ENCODE results near the gene AAMDC. TPM values are rescaled to one million over a fixed set of nuclear protein-coding genes. Genes with fewer than 3 reads are reported as not detected.
"Not testable (repeated sequence)": the region's sequence is repeated elsewhere in the genome, so short reads cannot be mapped to it uniquely, and the experiment has no call there.

The AAMDC gene
- total and polyA plus RNA-seq, 9 donors, result 21.8 to 77.6 (median 40.6) TPM

- H3K27me3 ChIP-seq; H3K27ac ChIP-seq; H3K4me3 ChIP-seq; DNase-seq; H3K36me3 ChIP-seq; H3K4me1 ChIP-seq (ENCODE audit: insufficient read depth); intact Hi-C loops (cut with DNase I); H3K9me3 ChIP-seq: not testable (repeated sequence)
- 9 to 17% (median 17%) methylated on average over 1 of the region's 1 CpG for WGBS, 3 donors
These were observed 74.0 kb downstream of the AAMDC start for GRCh38 chr11:77894949-77895348.

- Histone ChIP-seq H3K9me3 (no peaks in the 10 kb centered on the region), H3K36me3 (no peaks in the 10 kb centered on the region), H3K4me1 (ENCODE audit: insufficient read depth) (no peaks in the 10 kb centered on the region), H3K4me3 (no peak overlapping the region), H3K27ac (no peak overlapping the region), H3K27me3 (no peaks in the 10 kb centered on the region)
- no peak for DNase-seq
- intact Hi-C loops (cut with DNase I), result no loop called here
- WGBS, 3 donors, result 88 to 94% (median 91%) methylated on average over 2 of the region's 2 CpGs
- TF ChIP-seq POLR2A (IDR thresholded peaks at IDR 0.05), result no peak
- no peak for TF ChIP-seq EP300 (IDR thresholded peaks at IDR 0.05)
- TF ChIP-seq CTCF (IDR thresholded peaks at IDR 0.05), result no peak
These were observed 87.9 kb downstream of the AAMDC start for GRCh38 chr11:77908835-77909234.

GRCh38 chr11:77909277-77909676, 88.3 kb downstream of the AAMDC start:
- H3K27me3 ChIP-seq, result no peaks in the 10 kb centered on the region

GRCh38 chr11:77910828-77911227, 89.9 kb downstream of the AAMDC start:
- H3K27me3 ChIP-seq; H3K9me3 ChIP-seq; DNase-seq; H3K27ac ChIP-seq; H3K4me1 ChIP-seq (ENCODE audit: insufficient read depth); H3K4me3 ChIP-seq; H3K36me3 ChIP-seq; intact Hi-C loops (cut with DNase I): not testable (repeated sequence)
- WGBS, 3 donors, result 86 to 94% (median 88%) methylated on average over 6 of the region's 6 CpGs

More at GRCh38 chr11:77909277-77909676, 88.3 kb downstream of the AAMDC start:
- DNase-seq, result no peak
- Histone ChIP-seq H3K4me1 (ENCODE audit: insufficient read depth) (peaks cover 2% of the 10 kb centered on the region), H3K36me3 (no peaks in the 10 kb centered on the region), H3K4me3 (no peak overlapping the region), H3K9me3 (no peaks in the 10 kb centered on the region), H3K27ac (no peak overlapping the region)
- TF ChIP-seq EP300 (IDR thresholded peaks at IDR 0.05) (no peak), CTCF (IDR thresholded peaks at IDR 0.05) (no peak), POLR2A (IDR thresholded peaks at IDR 0.05) (no peak)
- intact Hi-C loops (cut with DNase I), result no loop called here
- 90 to 94% (median 91%) methylated on average over 2 of the region's 2 CpGs for WGBS, 3 donors

- H3K27ac ChIP-seq; H3K9me3 ChIP-seq; H3K4me3 ChIP-seq; H3K27me3 ChIP-seq; intact Hi-C loops (cut with DNase I); H3K36me3 ChIP-seq; H3K4me1 ChIP-seq (ENCODE audit: insufficient read depth): not testable (repeated sequence)
- WGBS, 3 donors, result 38 to 47% (median 42%) methylated on average over 4 of the region's 4 CpGs
- peak in 1 of 5 donors; percentile 11 for DNase-seq
These were observed 92.8 kb downstream of the AAMDC start for GRCh38 chr11:77913608-77914306.

GRCh38 chr11:77914307-77914791, 93.4 kb downstream of the AAMDC start:
- H3K4me1 ChIP-seq (ENCODE audit: insufficient read depth); H3K27ac ChIP-seq; H3K9me3 ChIP-seq; intact Hi-C loops (cut with DNase I); H3K36me3 ChIP-seq; H3K4me3 ChIP-seq; H3K27me3 ChIP-seq: not testable (repeated sequence)
- DNase-seq, result peak in 3 of 5 donors; percentile 37 to 42 (median 40)
- WGBS, 3 donors, result 17 to 36% (median 26%) methylated on average over 4 of the region's 4 CpGs

GRCh38 chr11:77917713-77918112, 96.8 kb downstream of the AAMDC start:
- intact Hi-C loops (cut with DNase I), result not testable (repeated sequence)

More at GRCh38 chr11:77917713-77918112, 96.8 kb downstream of the AAMDC start:
- 67 to 100% methylated on average over 1 of the region's 2 CpGs; no CpG with 5 or more reads in 1 of the 3 donors for WGBS, 3 donors
- not testable (repeated sequence) for H3K27ac ChIP-seq; DNase-seq; H3K27me3 ChIP-seq; H3K4me3 ChIP-seq; H3K4me1 ChIP-seq (ENCODE audit: insufficient read depth); H3K36me3 ChIP-seq; H3K9me3 ChIP-seq
